PFSK-1 (cell line): ENCODE results near the gene F2R.

Source experiments
- FOXP2 ChIP-seq: optimal IDR thresholded peaks from 2 replicates; pipeline ENCODE3; 2011; ENCODE audit warnings: borderline replicate concordance, control low read depth, inconsistent platforms; ENCODE audit not compliant: insufficient read depth; ENCODE audit errors: extremely low read length, extremely low read depth
- POLR2AphosphoS5 ChIP-seq: IDR thresholded peaks from 2 replicates; pipeline ENCODE4 v1.6.1; 2012; ENCODE audit warnings: low read depth, mild to moderate bottlenecking, control low read depth, low read length, moderate library complexity
- REST ChIP-seq, 2 experiments: IDR thresholded peaks; 2 replicates each; pipeline versions ENCODE4 v1.6.1 to v1.8.0; 2011 to 2012; ENCODE audit warnings: low read depth in 2 of 2, low read length in 2 of 2, control low read depth in 1 of 2, inconsistent platforms in 1 of 2, mild to moderate bottlenecking in 1 of 2, moderate library complexity in 1 of 2; ENCODE audit not compliant: insufficient read depth in 1 of 2
- SIN3A ChIP-seq: IDR thresholded peaks from 2 replicates; pipeline ENCODE4 v1.6.1; 2012; ENCODE audit warnings: mild to moderate bottlenecking, low read length, moderate library complexity, borderline replicate concordance; ENCODE audit not compliant: insufficient read depth
- TAF1 ChIP-seq: IDR thresholded peaks from 2 replicates; pipeline ENCODE4 v1.6.1; 2012; ENCODE audit warnings: low read length, control low read depth, borderline replicate concordance; ENCODE audit not compliant: insufficient read depth

Gene F2R

GRCh38 chr5:76782444-76782843 is 66.5 kb downstream of the F2R start:
- TF ChIP-seq POLR2AphosphoS5 (no peak), SIN3A (no peak), TAF1 (no peak), FOXP2 (no peak), REST (IDR thresholded peaks at IDR 0.05; ENCODE audit: insufficient read depth in 1 of 2, low read depth in 2 of 2, low read length in 2 of 2) (no peak)
